ENCODE results near the gene PHETA1. TPM values are rescaled to one million over a fixed set of nuclear protein-coding genes. Genes with fewer than 3 reads are reported as not detected.

Gene PHETA1
- total and polyA plus RNA-seq, 10 of the 15 experiments (the other 5 are each of a cell fraction or from before 2014, with no cell fraction given): 0.02 to 1.3 (median 0.51) TPM; not detected in 1

DNA sequence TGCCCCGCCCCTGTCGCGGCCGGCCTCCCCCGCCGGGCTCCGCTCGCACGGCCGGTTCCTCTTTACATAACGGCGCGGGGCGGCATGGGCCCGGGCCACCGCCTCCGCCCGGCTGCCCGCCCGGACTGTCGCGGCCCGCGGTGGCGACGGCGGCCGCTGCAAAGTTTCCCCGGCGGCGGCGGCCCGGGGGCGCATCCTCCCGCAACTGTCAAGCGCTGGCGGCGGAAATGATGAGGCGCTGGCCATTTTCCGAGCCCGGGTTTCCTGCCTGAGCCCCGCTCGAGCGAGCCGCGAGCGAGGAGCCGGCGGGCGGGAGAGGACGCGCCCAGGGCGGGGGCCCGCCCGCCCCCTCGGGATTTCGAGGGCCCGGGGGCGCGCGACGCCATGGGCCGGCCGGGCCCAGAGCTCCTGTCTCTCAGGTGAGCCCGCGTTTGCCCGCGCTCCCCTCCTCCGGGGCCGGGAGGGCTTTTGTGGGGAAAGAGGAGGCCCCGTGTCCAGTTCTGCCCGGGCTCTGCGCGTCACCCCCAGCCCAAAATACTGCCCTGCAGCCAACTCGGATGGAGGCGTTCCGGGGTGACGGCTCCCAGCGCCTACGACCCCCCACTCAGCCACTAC, 37.1 kb upstream of the PHETA1 start, which contains the start of gene SH2B3:
TSS of gene SH2B3 (plus strand) at position 65 of the 615 bp plus-strand sequence. CDS start 12,223 bp downstream, outside the sequence.
- RAD21 ChIA-PET (ENCODE audit: unreplicated experiment): interaction anchor here (19.6 kb wide), 1 partner anchor 38 kb away, joined by 804 read pairs; no protein-coding TSS in a partner anchor
- Histone ChIP-seq H3K9ac (ENCODE audit: control insufficient read depth, insufficient read depth, low read length) (peak within 1 kb of the TSS; percentile 95), H3K9me3 (replicated peaks; ENCODE audit: control insufficient read depth, insufficient read depth, low read length) (no peaks in the 10 kb centered on the region), H3K4me2 (ENCODE audit: control insufficient read depth, insufficient read depth) (peak within 1 kb of the TSS; percentile 96), H2AFZ (ENCODE audit: control insufficient read depth, low read depth, low read length) (peak within 1 kb of the TSS; percentile 60), H3K79me2 (ENCODE audit: control insufficient read depth, insufficient read depth, low read length) (peaks cover 52% of the 10 kb centered on the region), H3K4me3 (peak within 1 kb of the TSS; percentile 96), H3K27ac (ENCODE audit: control insufficient read depth, insufficient read depth) (peak within 1 kb of the TSS; percentile 91), H3K4me1 (ENCODE audit: control insufficient read depth, insufficient read depth, low read length) (peaks cover 49% of the 10 kb centered on the region), H3K36me3 (ENCODE audit: control insufficient read depth in 2 of 2, insufficient read depth in 2 of 2, low read length in 1 of 2) (peaks cover 0 to 4% of the 10 kb centered on the region in 2 experiments; a peak in 1 of 4 replicates), H3K27me3 (replicated peaks in 1 of 2; ENCODE audit: control insufficient read depth in 2 of 2, insufficient read depth in 2 of 2, low read length in 1 of 2) (no peaks in the 10 kb centered on the region), H4K20me1 (ENCODE audit: control insufficient read depth, insufficient read depth) (0 out of 2 replicates have a peak, but pooled peaks cover 6% of the 10 kb centered on the region)
- DNase-seq (ENCODE audit: low read depth, low spot score): no peak
- intact Hi-C loops (cut with micrococcal nuclease; ENCODE audit: unreplicated experiment): loop anchor here (1.0 to 2.0 kb wide), 2 partner anchors 25 to 38 kb away; no protein-coding TSS in a partner anchor
- FAIRE-seq: no peak
- WGBS (ENCODE audit: insufficient coverage, insufficient replicate concordance, low lambda C conversion rate, missing lambda C conversion rate): under 1% methylated on average over 38 of the region's 80 CpGs
- in situ Hi-C loops (cut with MboI): no loop called here
- ATAC-seq: peak; percentile 0; the same call in 2 of the 3 replicates
- BruUV-seq (replicated peaks): no TSS peak
- SMC1A ChIA-PET (ENCODE audit: uncharacterized antibody, unreplicated experiment): interaction anchor here (4.0 to 22.6 kb wide), 3 partner anchors 25 to 50 kb away, joined by 38 to 605 read pairs (median 104); no protein-coding TSS in a partner anchor
- CTCF ChIA-PET: interaction anchor here (27.0 kb wide), 1 partner anchor 45 kb away, joined by 1117 read pairs; no protein-coding TSS in a partner anchor
- POLR2A ChIA-PET: interaction anchor here (8.7 to 13.2 kb wide), 2 partner anchors 24 to 38 kb away, joined by 71 to 188 read pairs; no protein-coding TSS in a partner anchor
- no peak for TF ChIP-seq CHD1 (IDR thresholded peaks at IDR 0.05; ENCODE audit: low read depth, low read length)
- TF ChIP-seq, protein P1, sequence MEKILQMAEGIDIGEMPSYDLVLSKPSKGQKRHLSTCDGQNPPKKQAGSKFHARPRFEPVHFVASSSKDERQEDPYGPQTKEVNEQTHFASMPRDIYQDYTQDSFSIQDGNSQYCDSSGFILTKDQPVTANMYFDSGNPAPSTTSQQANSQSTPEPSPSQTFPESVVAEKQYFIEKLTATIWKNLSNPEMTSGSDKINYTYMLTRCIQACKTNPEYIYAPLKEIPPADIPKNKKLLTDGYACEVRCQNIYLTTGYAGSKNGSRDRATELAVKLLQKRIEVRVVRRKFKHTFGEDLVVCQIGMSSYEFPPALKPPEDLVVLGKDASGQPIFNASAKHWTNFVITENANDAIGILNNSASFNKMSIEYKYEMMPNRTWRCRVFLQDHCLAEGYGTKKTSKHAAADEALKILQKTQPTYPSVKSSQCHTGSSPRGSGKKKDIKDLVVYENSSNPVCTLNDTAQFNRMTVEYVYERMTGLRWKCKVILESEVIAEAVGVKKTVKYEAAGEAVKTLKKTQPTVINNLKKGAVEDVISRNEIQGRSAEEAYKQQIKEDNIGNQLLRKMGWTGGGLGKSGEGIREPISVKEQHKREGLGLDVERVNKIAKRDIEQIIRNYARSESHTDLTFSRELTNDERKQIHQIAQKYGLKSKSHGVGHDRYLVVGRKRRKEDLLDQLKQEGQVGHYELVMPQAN (conservative IDR thresholded peaks at IDR 0.05): peak; percentile 90
- TF ChIP-seq HDAC2 (IDR thresholded peaks at IDR 0.05): no peak
- peak; percentile 68 for TF ChIP-seq POLR2A (IDR thresholded peaks at IDR 0.05; ENCODE audit: low read depth, low read length)
- TF ChIP-seq SMARCA5 (IDR thresholded peaks at IDR 0.05): peak; percentile 80
- no peak for TF ChIP-seq MTA2 (IDR thresholded peaks at IDR 0.05; ENCODE audit: low read depth)
- TF ChIP-seq, protein P2, sequence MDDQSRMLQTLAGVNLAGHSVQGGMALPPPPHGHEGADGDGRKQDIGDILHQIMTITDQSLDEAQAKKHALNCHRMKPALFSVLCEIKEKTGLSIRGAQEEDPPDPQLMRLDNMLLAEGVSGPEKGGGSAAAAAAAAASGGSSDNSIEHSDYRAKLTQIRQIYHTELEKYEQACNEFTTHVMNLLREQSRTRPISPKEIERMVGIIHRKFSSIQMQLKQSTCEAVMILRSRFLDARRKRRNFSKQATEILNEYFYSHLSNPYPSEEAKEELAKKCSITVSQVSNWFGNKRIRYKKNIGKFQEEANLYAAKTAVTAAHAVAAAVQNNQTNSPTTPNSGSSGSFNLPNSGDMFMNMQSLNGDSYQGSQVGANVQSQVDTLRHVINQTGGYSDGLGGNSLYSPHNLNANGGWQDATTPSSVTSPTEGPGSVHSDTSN (IDR thresholded peaks at IDR 0.05; ENCODE audit: insufficient replicate concordance, low read depth, low read length): no peak
- no peak for TF ChIP-seq ZNF384 (IDR thresholded peaks at IDR 0.05; ENCODE audit: borderline replicate concordance, low read depth, low read length)
- no peak for TF ChIP-seq RAD21 (IDR thresholded peaks at IDR 0.05; ENCODE audit: insufficient read depth, low read depth, low read length)
- no peak for TF ChIP-seq EP300 (IDR thresholded peaks at IDR 0.05; ENCODE audit: borderline replicate concordance in 1 of 2, control insufficient read depth in 1 of 2, low read depth in 2 of 2, low read length in 2 of 2)
- TF ChIP-seq TCF7 (IDR thresholded peaks at IDR 0.05; ENCODE audit: borderline replicate concordance): no peak
- TF ChIP-seq POU2F2 (IDR thresholded peaks at IDR 0.05; ENCODE audit: borderline replicate concordance, low read depth, low read length): peak; percentile 55; the same call in 1 of the 3 replicates
- TF ChIP-seq, protein P3, sequence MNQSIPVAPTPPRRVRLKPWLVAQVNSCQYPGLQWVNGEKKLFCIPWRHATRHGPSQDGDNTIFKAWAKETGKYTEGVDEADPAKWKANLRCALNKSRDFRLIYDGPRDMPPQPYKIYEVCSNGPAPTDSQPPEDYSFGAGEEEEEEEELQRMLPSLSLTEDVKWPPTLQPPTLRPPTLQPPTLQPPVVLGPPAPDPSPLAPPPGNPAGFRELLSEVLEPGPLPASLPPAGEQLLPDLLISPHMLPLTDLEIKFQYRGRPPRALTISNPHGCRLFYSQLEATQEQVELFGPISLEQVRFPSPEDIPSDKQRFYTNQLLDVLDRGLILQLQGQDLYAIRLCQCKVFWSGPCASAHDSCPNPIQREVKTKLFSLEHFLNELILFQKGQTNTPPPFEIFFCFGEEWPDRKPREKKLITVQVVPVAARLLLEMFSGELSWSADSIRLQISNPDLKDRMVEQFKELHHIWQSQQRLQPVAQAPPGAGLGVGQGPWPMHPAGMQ (IDR thresholded peaks at IDR 0.05; ENCODE audit: borderline replicate concordance): no peak
- no peak for TF ChIP-seq IKZF2 (IDR thresholded peaks at IDR 0.05)
- no peak for TF ChIP-seq RCOR1 (conservative IDR thresholded peaks at IDR 0.05; ENCODE audit: low read depth, low read length)
- no peak for TF ChIP-seq STAT1 (conservative IDR thresholded peaks at IDR 0.05)
- TF ChIP-seq MTA3 (IDR thresholded peaks at IDR 0.05; ENCODE audit: borderline replicate concordance, low read length): no peak
- TF ChIP-seq CREB1 (IDR thresholded peaks at IDR 0.05; ENCODE audit: low read depth): no peak
- no peak for TF ChIP-seq SUPT20H (IDR thresholded peaks at IDR 0.05; ENCODE audit: borderline replicate concordance, control insufficient read depth, low read depth, low read length)
- no peak for TF ChIP-seq NFIC (IDR thresholded peaks at IDR 0.05; ENCODE audit: low read depth, low read length)
- TF ChIP-seq PML (IDR thresholded peaks at IDR 0.05; ENCODE audit: low read length): no peak
- no peak for TF ChIP-seq NR2F1 (conservative IDR thresholded peaks at IDR 0.05)

Measured in GM12878 (cell line).